ENCODE data around the gene NBL1.

The NBL1 gene

DNA sequence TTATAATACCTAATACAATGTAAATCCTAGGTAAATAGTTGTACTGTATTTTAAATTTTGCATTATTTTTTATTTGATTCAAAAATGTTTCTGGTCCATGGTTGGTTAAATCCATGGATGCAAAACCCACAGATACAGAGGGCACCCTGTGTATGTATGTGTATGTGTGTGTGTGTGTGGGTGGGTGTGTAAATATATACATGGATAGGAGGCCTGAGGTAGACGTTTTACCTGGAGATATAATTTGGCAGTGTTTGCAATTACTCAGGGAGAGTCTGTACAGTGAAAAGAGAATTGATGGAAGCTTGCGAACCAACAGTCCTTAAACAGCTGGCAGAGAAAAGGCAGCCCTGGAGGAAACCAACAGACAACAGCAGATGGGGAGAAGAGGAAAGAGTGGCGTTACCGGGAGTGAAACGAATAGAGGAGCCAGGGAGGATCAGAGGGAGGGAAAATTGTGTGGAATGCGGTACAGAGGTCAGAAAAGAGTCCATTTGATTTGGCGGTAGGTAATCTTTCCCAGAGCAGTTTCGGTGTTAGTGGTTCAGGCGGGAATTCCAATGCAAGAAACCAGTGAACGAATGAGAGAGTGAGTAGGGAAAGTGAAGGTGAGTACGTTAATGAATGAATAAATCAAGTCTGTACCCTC is 47.9 kb upstream of the NBL1 start (continued):
- TF ChIP-seq, protein P1, sequence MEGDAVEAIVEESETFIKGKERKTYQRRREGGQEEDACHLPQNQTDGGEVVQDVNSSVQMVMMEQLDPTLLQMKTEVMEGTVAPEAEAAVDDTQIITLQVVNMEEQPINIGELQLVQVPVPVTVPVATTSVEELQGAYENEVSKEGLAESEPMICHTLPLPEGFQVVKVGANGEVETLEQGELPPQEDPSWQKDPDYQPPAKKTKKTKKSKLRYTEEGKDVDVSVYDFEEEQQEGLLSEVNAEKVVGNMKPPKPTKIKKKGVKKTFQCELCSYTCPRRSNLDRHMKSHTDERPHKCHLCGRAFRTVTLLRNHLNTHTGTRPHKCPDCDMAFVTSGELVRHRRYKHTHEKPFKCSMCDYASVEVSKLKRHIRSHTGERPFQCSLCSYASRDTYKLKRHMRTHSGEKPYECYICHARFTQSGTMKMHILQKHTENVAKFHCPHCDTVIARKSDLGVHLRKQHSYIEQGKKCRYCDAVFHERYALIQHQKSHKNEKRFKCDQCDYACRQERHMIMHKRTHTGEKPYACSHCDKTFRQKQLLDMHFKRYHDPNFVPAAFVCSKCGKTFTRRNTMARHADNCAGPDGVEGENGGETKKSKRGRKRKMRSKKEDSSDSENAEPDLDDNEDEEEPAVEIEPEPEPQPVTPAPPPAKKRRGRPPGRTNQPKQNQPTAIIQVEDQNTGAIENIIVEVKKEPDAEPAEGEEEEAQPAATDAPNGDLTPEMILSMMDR (tag by site-specific recombination; IDR thresholded peaks at IDR 0.05): no peak
- TF ChIP-seq ZEB2 (tag by site-specific recombination; IDR thresholded peaks at IDR 0.05): no peak; the same call in 1 of the 2 replicates
- TF ChIP-seq, protein P2, sequence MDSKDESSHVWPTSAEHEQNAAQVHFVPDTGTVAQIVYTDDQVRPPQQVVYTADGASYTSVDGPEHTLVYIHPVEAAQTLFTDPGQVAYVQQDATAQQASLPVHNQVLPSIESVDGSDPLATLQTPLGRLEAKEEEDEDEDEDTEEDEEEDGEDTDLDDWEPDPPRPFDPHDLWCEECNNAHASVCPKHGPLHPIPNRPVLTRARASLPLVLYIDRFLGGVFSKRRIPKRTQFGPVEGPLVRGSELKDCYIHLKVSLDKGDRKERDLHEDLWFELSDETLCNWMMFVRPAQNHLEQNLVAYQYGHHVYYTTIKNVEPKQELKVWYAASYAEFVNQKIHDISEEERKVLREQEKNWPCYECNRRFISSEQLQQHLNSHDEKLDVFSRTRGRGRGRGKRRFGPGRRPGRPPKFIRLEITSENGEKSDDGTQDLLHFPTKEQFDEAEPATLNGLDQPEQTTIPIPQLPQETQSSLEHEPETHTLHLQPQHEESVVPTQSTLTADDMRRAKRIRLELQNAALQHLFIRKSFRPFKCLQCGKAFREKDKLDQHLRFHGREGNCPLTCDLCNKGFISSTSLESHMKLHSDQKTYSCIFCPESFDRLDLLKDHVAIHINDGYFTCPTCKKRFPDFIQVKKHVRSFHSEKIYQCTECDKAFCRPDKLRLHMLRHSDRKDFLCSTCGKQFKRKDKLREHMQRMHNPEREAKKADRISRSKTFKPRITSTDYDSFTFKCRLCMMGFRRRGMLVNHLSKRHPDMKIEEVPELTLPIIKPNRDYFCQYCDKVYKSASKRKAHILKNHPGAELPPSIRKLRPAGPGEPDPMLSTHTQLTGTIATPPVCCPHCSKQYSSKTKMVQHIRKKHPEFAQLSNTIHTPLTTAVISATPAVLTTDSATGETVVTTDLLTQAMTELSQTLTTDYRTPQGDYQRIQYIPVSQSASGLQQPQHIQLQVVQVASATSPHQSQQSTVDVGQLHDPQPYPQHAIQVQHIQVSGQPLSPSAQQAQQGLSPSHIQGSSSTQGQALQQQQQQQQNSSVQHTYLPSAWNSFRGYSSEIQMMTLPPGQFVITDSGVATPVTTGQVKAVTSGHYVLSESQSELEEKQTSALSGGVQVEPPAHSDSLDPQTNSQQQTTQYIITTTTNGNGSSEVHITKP (tag by site-specific recombination; IDR thresholded peaks at IDR 0.05): peak; percentile 100
- TF ChIP-seq ZNF223 (tag by site-specific recombination; IDR thresholded peaks at IDR 0.05): no peak
- peak; percentile 28; the same call in 1 of the 2 replicates for TF ChIP-seq SP7 (tag by site-specific recombination; IDR thresholded peaks at IDR 0.05)

DNA sequence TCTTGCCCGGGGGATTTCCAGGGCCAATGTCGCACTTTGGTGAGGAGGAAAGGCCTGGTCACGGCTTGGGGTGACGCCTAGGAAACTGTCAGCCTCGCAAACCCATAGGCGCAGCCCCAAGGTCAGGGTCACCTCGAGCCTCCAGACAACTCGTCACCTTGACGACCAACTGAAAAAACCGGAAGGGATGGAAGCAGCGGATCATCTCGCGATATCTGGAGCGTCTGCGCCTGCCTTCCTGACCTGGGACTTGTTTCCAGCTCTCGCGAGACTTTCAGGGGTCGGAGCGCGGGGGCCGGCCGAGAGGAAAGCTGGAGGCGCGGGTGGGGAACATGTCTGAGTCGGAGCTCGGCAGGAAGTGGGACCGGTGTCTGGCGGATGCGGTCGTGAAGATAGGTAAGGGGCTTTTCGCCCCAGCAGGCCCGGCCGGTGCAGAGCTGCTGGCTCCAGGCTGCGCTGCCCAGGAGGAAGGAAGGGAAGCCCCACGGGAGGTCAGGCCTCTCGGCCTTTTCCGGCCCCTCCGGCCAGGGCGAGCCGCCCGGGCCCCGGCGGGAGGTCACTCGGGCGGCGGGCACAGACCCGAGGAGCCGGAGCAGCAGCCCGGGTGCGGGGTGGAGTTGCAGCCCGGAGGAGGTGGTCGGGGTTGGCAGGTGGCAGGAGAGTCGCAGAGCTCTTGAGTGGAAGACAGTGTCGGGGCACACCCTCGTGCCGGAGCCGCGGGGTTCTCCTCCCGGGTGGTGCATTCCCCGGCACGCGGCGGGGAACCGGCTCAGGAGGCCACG is 47.2 kb upstream of the NBL1 start:
- peak overlapping the region; percentile 91 for H3K4me3 ChIP-seq (ENCODE audit: low read depth, low read length)
- CTCF ChIA-PET: interaction anchor here (0.6 to 1.6 kb wide), 3 partner anchors 15 to 106 kb away, joined by 3 to 7 read pairs (median 3); no protein-coding TSS in a partner anchor
- POLR2A ChIA-PET: interaction anchor here (0.5 to 1.5 kb wide), 10 partner anchors 8 to 303 kb away, joined by 3 to 11 read pairs (median 4); partner anchors contain the start of gene CAPZB
- H3K27ac ChIP-seq (ENCODE audit: extremely low read depth, low read depth, low read length): peak overlapping the region; percentile 82
- H3K4me1 ChIP-seq (ENCODE audit: control insufficient read depth, insufficient read depth, low read length): no peaks in the 10 kb centered on the region
- no peaks in the 10 kb centered on the region for H3K9me3 ChIP-seq (ENCODE audit: control insufficient read depth, insufficient read depth, low read depth, low read length)
- H3K36me3 ChIP-seq (ENCODE audit: control insufficient read depth in 2 of 2, insufficient read depth in 1 of 2, low read length in 2 of 2): peaks cover 0 to 27% of the 10 kb centered on the region in 2 experiments; a peak in 2 of 3 replicates
- TF ChIP-seq ZNF48 (tag by site-specific recombination; IDR thresholded peaks at IDR 0.05) (no peak), ZNF324 (tag by site-specific recombination; IDR thresholded peaks at IDR 0.05) (no peak), ZNF843 (tag by site-specific recombination; IDR thresholded peaks at IDR 0.05) (peak; percentile 16; the same call in 1 of the 2 replicates), ZNF510 (tag by site-specific recombination; IDR thresholded peaks at IDR 0.05; ENCODE audit: insufficient replicate concordance) (peak; percentile 7), EGR2 (tag by site-specific recombination; IDR thresholded peaks at IDR 0.05; ENCODE audit: low read depth) (peak; percentile 71), ZNF626 (tag by site-specific recombination; IDR thresholded peaks at IDR 0.05) (no peak), ZBTB1 (tag by site-specific recombination; IDR thresholded peaks at IDR 0.05) (no peak), FEZF1 (tag by site-specific recombination; IDR thresholded peaks at IDR 0.05) (no peak), YY1 (tag by site-specific recombination; IDR thresholded peaks at IDR 0.05) (peak; percentile 51; the same call in 1 of the 2 replicates), ZNF433 (tag by site-specific recombination; IDR thresholded peaks at IDR 0.05; ENCODE audit: low read depth) (no peak), ZNF223 (tag by site-specific recombination; IDR thresholded peaks at IDR 0.05) (no peak), TRIM28 (IDR thresholded peaks at IDR 0.05; ENCODE audit: borderline replicate concordance, low read length) (no peak)
- TF ChIP-seq, protein P1 (tag by site-specific recombination; IDR thresholded peaks at IDR 0.05): peak; percentile 26; the same call in 1 of the 2 replicates
- TF ChIP-seq, protein P3, sequence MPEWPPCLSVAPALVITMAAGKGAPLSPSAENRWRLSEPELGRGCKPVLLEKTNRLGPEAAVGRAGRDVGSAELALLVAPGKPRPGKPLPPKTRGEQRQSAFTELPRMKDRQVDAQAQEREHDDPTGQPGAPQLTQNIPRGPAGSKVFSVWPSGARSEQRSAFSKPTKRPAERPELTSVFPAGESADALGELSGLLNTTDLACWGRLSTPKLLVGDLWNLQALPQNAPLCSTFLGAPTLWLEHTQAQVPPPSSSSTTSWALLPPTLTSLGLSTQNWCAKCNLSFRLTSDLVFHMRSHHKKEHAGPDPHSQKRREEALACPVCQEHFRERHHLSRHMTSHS (tag by site-specific recombination; IDR thresholded peaks at IDR 0.05): no peak
- TF ChIP-seq, protein P4, sequence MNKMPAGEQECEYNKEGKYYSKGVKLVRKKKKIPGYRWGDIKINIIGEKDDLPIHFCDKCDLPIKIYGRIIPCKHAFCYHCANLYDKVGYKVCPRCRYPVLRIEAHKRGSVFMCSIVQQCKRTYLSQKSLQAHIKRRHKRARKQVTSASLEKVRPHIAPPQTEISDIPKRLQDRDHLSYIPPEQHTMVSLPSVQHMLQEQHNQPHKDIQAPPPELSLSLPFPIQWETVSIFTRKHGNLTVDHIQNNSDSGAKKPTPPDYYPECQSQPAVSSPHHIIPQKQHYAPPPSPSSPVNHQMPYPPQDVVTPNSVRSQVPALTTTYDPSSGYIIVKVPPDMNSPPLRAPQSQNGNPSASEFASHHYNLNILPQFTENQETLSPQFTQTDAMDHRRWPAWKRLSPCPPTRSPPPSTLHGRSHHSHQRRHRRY (tag by site-specific recombination; IDR thresholded peaks at IDR 0.05): no peak
- TF ChIP-seq, protein P5, sequence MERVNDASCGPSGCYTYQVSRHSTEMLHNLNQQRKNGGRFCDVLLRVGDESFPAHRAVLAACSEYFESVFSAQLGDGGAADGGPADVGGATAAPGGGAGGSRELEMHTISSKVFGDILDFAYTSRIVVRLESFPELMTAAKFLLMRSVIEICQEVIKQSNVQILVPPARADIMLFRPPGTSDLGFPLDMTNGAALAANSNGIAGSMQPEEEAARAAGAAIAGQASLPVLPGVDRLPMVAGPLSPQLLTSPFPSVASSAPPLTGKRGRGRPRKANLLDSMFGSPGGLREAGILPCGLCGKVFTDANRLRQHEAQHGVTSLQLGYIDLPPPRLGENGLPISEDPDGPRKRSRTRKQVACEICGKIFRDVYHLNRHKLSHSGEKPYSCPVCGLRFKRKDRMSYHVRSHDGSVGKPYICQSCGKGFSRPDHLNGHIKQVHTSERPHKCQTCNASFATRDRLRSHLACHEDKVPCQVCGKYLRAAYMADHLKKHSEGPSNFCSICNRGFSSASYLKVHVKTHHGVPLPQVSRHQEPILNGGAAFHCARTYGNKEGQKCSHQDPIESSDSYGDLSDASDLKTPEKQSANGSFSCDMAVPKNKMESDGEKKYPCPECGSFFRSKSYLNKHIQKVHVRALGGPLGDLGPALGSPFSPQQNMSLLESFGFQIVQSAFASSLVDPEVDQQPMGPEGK (tag by site-specific recombination; IDR thresholded peaks at IDR 0.05): peak; percentile 85
- TF ChIP-seq, protein P6, sequence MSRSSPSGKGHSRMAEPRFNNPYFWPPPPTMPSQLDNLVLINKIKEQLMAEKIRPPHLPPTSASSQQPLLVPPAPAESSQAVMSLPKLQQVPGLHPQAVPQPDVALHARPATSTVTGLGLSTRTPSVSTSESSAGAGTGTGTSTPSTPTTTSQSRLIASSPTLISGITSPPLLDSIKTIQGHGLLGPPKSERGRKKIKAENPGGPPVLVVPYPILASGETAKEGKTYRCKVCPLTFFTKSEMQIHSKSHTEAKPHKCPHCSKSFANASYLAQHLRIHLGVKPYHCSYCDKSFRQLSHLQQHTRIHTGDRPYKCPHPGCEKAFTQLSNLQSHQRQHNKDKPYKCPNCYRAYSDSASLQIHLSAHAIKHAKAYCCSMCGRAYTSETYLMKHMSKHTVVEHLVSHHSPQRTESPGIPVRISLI (tag by site-specific recombination; IDR thresholded peaks at IDR 0.05): peak; percentile 98

All from HEK293 (cell line).